SK-N-MC (cell line): ENCODE results near the gene TMEM123.

Experiments used
- EZH2 ChIP-seq: fragments of 200-600 bp; sonication (generic); IDR thresholded peaks from one replicate; pipeline ENCODE4 v1.6.1; 2017; ENCODE audit warnings: antibody characterized with exemption
- FOXP2 ChIP-seq: optimal IDR thresholded peaks from 2 replicates; pipeline ENCODE3; 2011; ENCODE audit warnings: mild to moderate bottlenecking, moderate library complexity; ENCODE audit not compliant: insufficient read depth; ENCODE audit errors: extremely low read length, control extremely low read depth
- POLR2AphosphoS5 ChIP-seq: IDR thresholded peaks from 2 replicates; pipeline ENCODE4 v1.6.1; 2012; ENCODE audit warnings: mild to moderate bottlenecking, low read depth, low read length, borderline replicate concordance

- no peak for TF ChIP-seq POLR2AphosphoS5
- no peak for TF ChIP-seq EZH2
- no peak for TF ChIP-seq FOXP2
Measured at GRCh38 chr11:102464037-102464436, 11.5 kb upstream of the TMEM123 start.
